ENCODE measurements around the gene EIF4G3.
"Not testable (repeated sequence)": the region's sequence is repeated elsewhere in the genome, so short reads cannot be mapped to it uniquely, and the experiment has no call there.

EIF4G3 gene

DNA sequence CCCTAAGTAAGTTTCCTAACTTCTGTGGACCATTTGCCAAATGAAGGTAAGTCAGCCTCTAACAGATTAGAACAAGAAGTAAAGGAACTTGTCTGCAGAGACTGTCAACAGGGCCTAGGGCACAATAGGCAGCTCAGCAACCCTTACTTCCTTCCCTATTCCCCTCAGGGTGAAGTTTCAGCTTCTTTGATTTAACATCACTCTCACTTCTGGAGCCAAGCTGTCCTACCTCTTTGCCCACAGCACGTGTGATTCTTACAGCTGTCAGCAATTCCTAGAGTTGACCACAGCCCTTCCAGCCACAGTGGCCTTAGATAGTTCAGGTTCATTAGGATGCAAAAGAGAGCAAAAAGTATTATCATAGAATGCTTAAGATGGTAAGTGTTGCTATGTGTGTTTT, 7.6 kb upstream of the EIF4G3 start:
- no peak for DNase-seq (ENCODE audit: low spot score)

DNA sequence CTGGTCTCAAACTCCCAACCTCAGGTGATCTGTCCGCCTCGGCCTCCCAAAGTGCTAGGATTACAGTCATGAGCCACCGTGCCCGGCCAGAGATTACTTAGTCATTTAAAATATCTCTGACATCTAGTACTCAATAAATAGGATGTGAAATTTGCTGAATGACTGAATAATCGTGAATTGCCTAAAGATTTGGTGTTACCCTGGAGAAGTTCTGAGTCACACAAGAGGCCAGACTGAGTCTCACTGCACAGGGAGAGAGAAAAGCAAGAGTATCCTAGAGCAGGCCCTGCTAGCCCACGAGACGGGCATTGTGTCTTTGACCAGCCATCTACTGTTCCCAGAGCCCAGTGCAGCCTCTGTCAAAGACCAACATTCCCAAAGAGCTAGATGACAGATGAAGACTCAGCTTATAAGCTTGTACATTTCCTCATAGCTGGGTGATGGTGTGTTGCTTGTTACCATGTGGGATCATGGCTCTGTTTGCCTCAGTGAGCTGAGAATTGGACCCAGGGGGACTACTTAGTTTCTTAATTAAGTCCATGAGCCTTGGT, 5.6 kb upstream of the EIF4G3 start:
- DNase-seq (ENCODE audit: low spot score), result no peak

DNA sequence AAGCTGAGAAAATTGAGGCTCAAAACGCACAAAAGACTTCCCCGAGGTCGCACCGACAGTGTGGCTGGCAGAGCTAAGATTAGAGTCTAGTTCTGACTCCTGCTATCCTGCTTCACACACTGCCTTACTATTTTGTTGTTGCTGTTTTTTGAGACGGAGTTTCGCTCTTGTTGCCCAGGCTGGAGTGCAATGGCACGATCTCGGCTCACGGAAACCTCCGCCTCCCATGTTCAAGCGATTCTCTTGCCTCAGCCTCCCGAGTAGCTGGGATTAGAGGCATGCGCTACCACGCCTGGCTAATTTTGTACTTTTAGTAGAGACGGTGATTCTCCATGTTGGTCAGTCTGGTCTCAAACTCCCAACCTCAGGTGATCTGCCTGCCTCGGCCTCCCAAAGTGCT, 1.6 kb upstream of the EIF4G3 start:
- not testable (repeated sequence) for DNase-seq (ENCODE audit: low spot score)

DNA sequence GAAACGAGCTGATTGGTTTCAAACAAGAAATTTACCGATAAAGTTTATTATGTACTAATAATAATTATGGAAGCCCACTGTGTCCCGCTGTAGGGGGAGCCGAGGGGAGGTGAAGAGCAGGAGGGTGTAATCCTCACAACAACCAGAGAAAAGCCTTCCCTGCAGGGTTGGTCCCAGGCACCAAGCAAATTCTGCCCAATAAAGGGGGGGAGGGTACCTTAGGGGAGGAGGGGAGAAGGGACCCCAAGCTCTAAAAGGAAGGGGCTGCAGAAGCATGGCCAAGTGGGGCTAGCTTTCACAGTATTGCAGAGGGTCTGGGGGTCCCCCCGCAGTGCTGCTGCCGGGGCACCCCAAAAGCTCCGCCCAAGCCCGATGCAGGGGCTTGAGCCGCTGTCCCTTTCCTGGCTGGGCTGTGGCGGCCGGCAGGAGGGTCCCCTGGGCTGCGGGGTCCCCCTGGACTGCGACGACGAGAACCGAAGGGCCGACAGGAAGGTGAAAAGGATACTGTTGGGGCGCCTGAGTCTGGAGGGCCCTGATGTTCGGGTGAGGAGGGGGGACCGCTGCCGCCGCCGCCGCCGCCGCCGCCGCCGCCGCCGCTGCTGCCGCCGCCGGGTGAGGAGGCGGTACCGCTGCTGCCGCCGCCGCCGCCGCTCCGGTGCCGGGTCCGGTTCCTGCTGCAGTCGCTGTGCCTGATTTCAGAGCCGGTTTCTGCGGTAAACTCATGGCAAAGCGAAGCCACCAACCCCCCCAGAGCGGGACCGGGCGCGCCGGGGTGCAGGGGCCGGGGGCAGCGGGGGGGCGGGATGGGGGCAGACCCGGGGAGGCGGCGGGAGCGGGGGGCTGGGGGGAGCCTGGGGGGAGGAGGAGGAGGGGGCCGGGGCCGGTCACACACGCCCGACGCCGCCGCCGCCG, 771 bp downstream of the EIF4G3 start:
- DNase-seq (ENCODE audit: low spot score), result peak; percentile 57

DNA sequence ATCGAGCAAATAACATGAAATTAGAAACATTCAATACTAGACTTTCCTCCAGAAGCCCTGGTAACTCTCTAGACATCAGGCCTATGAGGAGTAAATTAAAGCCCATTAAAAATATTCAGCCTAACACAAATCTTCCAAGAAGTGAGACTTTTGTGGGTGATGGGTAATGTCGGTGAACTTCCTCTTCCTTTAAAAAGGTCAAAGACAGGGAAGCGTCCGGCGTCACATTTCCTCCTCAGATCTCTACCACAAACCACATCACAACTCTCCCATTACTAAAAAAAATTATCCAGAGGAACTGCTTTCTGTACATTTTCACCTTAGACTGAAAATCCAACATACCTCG, 1.4 kb downstream of the EIF4G3 start:
- no peak for DNase-seq (ENCODE audit: low spot score)

DNA sequence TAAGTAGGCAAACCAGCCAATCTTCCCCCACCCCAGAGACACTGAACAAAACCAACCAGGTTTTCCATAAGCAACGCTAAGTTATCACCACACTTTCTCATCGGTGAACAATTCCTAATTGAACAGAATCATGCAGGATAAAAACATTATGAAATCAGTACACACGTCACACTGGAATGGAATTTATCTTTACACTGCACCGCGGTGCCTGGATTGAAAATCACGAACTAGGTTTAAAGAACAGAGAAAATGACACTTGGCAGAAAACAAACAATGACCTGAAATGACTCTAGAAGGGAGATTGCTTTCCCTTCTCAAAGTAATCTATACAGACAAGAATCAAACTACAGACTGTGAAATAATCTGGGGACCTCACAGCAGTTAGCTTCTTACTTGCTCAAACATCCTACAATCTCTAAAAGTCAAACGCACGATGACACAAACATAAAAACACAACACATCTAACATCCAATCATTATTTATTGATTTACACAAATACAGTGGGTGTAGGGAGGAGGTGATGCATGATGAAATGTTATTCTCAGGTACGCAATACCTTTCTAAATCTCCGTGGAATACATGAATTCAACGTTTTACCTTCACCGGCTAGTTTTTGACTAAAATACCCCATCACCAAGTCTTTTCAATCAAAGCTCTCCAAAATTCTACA, 1.9 kb downstream of the EIF4G3 start:
- peak; percentile 11 for DNase-seq (ENCODE audit: low spot score)

DNA sequence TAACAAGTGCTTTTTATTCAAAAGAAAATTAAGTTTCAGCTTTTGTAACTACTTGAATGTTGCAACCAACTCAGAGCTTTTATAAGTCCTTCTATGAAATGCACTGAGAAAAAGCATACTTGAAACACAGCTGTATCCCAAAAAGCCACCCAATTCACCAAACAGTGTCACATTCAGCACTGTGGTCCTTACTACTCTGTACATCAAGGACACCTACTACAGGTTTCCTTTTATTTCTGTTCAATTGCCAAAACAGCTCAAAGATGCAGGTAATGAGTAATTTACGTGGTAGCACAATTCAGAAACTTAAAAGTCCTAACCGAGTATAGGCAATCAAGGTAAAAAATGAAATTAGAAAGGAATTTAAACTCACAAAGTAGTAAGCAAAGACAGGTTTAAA, 2.5 kb downstream of the EIF4G3 start:
- no peak for DNase-seq (ENCODE audit: low spot score)

DNA sequence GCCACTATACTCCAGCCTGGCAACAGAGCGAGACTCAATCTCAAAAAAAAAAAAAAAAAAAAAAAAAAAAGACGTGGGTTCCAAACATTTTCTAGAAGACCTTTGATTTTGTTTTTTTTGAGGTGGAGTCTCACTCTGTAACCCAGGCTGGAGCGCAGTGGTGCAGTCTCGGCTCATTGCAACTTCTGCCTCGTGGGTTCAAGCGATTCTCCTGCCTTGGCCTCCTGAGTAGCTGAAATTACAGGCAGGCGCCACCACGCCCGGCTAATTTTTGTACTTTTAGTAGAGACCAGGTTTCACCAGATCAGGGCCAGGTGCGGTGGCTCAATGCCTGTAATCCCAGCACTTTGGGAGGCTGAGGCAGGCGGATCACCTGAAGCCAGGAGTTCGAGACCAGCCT, 3.6 kb downstream of the EIF4G3 start:
- DNase-seq (ENCODE audit: low spot score), result not testable (repeated sequence)

DNA sequence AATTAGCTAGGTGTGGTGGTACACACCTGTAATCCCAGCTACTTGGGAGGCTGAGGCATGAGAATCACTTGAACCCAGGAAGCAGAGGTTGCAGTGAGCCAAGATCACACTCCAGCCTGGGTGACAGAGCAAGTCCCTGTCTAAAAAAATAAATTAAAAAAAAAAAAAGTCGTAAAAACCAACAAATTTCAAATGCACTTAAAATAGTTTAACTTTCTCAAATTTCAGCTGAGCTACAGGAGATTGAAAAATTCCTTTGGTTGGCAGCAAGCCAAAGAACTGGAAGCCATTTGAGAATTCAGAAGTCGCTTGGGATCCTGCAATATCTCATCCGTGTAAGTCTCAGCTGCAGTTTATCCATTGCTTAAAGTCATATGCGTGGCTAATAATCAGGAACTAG, 5.9 kb downstream of the EIF4G3 start:
- DNase-seq (ENCODE audit: low spot score), result not testable (repeated sequence)

DNA sequence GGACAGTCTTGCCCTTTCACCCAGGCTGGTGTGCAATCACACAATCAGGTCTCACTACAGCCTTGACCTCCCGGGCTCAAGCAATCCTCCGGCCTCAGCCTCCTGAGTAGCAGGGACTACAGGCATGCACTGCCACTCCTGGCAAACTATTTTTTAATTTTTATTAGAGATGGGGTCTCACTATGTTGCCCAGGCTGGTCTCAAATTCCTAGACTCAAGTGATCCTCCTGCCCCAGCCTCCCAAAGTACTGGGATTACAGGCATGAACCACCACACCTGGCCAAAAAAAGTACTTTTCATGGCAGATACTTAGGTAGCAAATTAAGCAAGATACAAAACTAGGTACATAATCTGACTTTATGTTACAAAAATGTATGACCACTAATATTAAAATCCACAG, 8.3 kb downstream of the EIF4G3 start:
- no peak for DNase-seq (ENCODE audit: low spot score)

DNA sequence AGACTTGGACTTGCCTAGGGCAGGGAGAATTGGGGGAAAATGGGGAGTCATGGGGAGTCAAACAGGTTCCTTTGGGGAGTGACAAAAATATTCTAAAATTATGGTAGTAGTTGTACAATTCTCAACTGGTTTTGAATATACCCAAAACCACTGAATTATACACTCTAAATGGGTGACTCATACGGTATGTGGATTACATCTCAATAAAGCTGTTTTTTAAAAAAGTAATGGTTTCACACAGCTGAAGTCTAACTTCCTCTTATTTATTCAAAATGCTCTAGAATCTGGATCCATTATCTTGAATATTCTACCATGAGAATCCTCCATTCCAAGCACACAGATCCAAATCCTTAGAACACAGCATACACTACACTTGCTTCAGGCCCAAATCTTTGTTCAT, 11.1 kb downstream of the EIF4G3 start:
- DNase-seq (ENCODE audit: low spot score), result no peak

DNA sequence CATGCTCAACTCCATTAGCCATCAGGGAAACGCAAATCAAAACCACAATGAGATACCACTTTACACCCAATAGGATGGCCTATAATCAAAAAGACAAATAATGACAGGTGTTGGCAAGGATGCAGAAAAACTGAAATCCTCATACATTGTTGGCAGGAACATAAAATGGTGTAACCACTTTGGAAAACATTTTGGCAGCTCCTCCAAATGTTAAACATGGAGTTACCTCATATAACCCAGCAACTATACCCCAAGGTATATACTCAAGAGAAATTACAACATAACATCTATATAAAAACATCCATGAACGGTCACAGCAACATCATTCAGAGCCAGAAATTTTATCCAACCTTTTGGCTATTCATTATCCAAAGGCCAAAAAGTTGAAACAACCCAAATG, 11.6 kb downstream of the EIF4G3 start:
- no peak for DNase-seq (ENCODE audit: low spot score)

DNA sequence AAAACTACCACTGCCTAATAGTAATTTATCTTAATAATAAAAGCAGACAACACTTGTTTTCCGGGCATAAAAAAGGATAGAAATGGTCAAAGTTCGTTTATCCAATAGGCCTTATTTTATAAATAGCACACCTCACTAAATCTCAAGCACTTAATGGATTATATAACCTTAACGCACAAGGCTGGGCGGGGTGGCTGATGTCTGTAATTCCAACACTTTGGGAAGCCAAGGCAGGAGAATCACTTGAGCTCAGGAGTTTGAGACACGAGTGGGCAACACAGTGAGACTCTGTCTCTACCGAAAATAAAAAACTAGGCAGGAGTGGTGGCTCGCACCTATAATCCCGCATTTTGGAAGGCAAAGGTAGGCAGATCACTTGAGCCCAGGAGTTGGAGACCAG, 12.4 kb downstream of the EIF4G3 start:
- no peak for DNase-seq (ENCODE audit: low spot score)

DNA sequence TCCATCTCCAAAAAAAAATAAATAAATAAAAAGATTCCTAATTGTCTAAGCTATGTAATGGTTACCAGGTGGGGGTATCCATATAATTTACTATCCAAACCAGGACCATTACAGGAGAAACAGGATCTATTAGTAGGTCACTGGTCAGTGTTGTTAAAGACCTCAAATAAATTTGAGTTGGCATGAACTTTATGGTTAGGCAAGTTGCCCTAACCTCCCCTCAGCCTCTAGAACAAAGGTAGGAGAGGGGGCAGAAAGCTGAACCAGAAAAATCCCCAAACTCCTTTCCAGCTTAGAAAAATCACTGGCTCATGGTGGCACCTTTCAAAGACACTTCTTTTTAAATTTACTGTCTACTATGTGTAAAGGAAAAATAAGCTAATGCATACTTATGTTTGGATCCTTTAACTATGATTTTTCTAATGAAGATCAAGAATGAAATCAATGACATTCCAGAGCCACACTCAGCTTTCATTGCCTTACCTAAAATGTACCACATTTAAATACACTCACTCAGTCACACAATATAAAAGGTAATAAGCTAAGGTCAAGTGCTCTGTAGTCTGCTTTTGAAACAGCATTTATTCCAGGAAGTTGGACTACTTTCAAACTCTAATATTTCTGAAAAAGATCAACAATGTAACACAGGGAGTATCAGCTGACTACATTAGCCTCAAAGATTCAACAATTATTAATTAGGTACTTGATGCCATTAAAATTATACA, 13.8 kb downstream of the EIF4G3 start:
- no peak for DNase-seq (ENCODE audit: low spot score)

DNA sequence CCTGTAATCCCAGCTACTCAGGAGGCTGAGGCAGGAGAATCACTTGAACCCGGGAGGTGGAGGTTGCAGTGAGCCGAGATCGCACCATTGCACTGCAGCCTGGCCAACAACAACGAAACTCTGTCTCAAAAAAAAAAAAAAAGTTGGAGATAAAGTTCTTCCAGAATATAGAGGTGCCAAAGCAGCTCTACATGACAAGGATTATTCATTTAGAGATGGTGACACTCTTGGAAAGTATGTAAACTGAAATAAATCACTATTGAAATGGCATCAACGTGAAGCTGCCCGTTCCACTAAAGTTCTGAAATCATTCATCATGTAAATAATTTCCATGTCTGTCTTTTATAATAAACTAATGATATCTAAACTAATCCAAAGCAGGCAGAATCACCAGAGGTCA, 14.9 kb downstream of the EIF4G3 start:
- no peak for DNase-seq (ENCODE audit: low spot score)

DNA sequence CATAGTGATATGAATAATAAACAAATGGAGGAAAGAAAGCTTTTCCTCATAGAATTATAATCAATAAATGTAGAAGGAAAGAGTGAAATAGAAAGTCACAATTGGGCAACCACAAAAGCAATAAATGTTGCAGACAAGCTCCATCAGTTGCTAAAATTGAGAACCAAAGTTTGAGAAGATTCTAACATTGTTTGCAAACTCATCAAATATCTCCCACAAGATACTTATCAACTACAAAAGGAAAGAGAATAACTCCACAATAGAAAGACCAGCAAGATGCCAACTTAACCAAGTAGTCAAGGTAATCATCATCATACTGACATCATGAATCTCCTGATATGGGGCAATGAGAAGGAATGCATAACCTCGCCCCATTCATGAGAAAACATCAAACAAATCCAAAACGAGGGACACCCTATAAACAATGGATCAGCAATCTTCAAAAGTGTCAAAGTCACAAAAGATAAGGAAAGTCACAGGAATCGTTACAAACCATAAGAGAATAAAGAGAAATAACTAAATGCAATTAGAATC, 16.4 kb downstream of the EIF4G3 start:
- DNase-seq (ENCODE audit: low spot score), result no peak

DNA sequence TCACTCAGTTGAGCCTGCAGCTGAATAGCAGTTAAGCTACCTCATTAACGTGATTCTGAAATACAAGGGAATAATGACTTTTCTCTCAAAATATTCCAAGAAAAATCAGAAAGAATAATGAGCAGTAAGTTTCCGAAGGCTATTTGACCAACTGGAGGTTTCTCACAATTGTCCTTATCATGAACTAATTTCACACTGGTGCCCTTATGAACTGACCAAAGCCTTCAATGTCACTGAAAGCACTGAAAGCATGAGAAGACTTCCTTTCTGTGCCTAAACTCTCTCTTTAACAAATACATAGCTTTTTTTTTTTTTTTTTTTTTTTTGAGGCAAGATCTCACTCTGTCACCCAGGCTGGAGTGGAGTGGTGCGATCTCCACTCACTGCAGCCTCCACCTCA, 18.8 kb downstream of the EIF4G3 start:
- no peak for DNase-seq (ENCODE audit: low spot score)

DNA sequence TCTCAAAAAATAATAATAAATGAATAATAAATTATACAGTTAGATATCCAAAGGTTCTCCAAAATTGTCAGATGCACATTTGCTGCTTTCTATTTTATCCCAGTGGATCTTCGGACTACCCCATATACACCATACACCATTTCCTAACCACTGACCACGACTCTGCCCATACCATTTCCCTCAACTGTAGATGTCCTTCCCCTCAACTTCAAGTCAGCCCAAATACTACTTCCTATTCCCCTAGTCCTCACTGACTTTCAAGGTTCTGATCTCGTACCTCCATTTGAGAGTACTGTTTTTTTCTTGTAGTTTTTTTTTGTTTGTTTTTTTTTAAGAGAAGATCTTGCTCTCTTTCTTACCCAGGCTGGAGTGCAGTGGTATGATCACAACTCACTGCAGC, 19.6 kb downstream of the EIF4G3 start:
- no peak for DNase-seq (ENCODE audit: low spot score)

DNA sequence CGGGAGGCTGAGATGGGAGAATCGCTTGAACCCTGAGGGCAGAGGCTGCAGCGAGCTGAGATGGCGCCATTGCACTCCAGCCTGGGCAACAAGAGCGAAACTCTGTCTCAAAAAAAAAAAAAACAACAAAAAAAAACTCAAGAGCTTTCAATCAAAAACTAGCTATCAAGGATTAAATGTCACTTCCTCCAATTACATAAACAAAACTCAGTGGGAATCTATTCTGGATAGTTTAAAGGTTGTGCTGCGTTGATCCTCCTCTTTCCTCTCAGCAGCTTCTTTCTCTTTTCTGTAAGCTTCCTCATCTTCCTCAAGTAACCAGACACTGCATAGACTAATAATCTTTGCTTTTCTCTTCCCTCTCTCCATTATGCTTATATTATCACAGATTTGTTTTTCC, 20.7 kb downstream of the EIF4G3 start:
- DNase-seq (ENCODE audit: low spot score), result no peak

DNA sequence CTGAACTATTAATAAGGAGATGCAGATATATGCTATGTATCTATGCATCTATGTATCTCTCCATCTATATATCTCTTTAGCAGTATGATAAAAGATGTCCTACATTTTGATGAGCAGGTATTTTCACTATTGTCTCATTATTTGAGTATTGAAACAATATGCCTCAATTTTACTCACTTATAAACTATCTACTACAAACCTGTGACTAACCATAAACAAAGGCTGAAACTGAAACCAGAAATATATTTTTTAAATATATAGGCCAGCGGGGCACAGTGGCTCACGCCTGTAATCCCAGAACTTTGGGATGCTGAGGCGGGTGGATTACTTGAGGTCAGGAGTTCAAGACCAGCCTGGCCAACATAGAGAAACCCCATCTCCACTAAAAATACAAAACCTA, 22.0 kb downstream of the EIF4G3 start:
- no peak for DNase-seq (ENCODE audit: low spot score)

DNA sequence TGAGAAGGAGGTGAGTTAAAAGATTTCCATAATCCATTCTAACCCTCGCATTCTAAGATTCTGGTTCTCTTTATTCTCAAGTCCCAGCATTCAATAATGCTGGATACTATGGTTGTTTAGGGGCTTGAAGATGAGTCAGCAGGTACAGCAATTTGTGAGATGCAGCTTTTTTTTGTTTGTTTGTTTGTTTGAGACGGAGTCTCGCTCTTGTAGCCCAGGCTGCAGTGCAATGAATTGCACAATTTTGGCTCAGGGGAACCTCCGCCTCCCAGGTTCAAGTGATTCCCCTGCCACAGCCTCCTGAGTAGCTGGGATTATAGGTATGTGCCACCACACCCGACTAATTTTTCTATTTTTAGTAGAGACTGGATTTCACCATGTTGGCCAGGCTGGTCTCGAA, 23.3 kb downstream of the EIF4G3 start:
- no peak for DNase-seq (ENCODE audit: low spot score)

DNA sequence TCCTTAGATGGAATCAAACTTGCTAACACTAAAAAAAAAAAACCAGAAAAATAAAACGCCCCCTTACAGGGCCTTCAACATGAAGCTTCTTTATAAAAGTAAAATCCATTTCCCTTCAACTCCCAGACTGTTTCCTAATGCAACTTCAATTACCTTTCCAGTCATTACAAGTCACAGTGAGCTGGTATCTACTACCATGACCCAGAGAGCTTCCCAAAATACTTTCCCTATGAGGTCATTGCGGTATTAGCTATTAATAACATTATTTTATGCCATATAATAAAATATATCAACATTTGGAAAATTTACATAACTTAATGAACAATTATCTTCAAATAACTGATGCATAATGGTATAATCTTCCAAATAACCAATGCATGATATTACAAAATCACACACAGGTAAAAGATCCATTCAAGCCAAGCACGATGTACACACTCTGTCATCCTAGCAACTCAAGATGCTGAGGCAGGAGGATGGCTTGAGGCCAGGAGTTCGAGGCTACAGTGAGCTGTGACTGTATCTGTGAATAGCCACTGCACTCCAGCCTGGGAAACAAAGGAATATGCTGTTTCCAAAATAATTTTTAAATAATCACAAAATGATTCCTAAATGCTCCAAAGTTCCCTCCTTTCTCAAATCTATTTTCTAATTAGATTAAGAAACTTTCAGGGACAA, 24.1 kb downstream of the EIF4G3 start:
- DNase-seq (ENCODE audit: low spot score), result no peak

All from HuH-7 (cell line).